ENCODE measurements around the gene ANXA2. TPM values are rescaled to one million over a fixed set of nuclear protein-coding genes. Genes with fewer than 3 reads are reported as not detected.
A peak's percentile ranks its signal among the peaks of the same experiment; 100 is the strongest.
"Not testable (repeated sequence)": the region's sequence is repeated elsewhere in the genome, so short reads cannot be mapped to it uniquely, and the experiment has no call there.

ANXA2 gene
- total RNA-seq, 2 experiments from 2014 or later = 230 to 242 TPM

DNA sequence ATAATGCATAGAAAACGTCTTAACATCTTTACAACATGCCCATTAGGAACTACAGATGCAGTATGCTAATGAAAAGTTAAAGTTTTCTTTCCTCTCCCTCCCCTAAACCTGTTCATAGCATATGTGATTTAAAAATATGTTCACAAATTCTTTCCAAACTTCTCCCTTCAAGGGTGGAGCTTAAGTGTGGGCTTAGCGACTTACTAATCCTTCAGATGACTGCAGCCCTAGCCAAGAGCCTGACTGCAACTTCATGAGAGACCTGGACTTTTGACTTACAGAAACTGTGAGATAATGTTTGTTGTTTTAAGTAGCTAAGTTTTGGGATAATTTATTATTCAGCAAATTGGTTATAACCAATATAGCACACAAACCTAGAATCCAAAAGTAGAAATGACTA is 22.0 kb upstream of the ANXA2 start:
- Mint-ChIP-seq H3K27ac (no peak overlapping the region), H3K9me3 (no peaks in the 10 kb centered on the region), H3K4me3 (no peak overlapping the region), H3K4me1 (peaks cover 11% of the 10 kb centered on the region), H3K36me3 (peaks cover 20% of the 10 kb centered on the region), H3K27me3 (no peaks in the 10 kb centered on the region)
- POLR2A ChIA-PET = no interaction called here
- no peak for ATAC-seq (ENCODE audit: low read depth)
- DNase-seq = no peak

DNA sequence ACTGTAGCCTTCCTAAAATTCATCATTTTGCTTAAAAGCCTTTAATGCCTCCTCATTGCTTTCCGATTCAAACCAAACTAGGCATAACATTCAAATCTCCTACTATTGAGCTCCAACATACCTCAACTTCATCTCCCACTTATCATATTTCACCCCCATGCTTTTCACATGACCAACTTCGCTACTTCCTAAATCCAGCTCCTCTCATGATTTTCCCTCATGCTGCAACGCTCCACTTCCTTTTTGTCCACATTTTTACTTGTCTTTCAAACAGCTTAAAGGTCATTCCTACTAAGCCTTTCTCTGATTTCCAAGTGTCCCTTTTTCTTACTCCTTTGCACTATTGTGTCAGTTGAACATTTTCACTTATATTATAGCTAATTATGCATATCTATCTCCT is 20.3 kb upstream of the ANXA2 start:
- Mint-ChIP-seq H3K36me3 (peaks cover 16% of the 10 kb centered on the region), H3K4me1 (peaks cover 5% of the 10 kb centered on the region), H3K9me3 (no peaks in the 10 kb centered on the region), H3K27ac (no peak overlapping the region), H3K4me3 (no peak overlapping the region), H3K27me3 (no peaks in the 10 kb centered on the region)
- POLR2A ChIA-PET = no interaction called here
- ATAC-seq (ENCODE audit: low read depth) (no peak), DNase-seq (no peak)

DNA sequence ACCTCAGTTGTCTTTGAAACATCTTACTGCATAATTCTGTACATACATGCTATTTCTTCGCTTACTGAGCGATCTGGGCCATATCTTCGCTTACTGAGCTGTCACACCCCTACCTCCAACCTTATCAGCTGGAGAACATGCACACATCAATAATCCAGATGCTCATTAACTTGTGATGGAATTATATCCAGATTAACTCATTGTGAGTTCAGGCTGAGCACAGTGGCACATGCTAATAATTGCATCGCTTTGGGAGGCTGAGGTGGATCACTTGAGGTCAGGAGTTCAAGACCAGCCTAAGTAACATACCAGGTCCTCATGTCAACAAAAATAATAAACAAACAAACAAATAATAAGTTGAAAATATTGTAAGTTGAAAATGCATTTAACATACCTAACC is 19.3 kb upstream of the ANXA2 start:
- H3K27me3 Mint-ChIP-seq = no peaks in the 10 kb centered on the region
- POLR2A ChIA-PET = no interaction called here
- no peak overlapping the region for H3K27ac Mint-ChIP-seq
- peaks cover 13% of the 10 kb centered on the region for H3K36me3 Mint-ChIP-seq
- DNase-seq = no peak
- peaks cover 5% of the 10 kb centered on the region for H3K4me1 Mint-ChIP-seq
- no peak for ATAC-seq (ENCODE audit: low read depth)
- H3K9me3 Mint-ChIP-seq = no peaks in the 10 kb centered on the region
- no peak overlapping the region for H3K4me3 Mint-ChIP-seq

DNA sequence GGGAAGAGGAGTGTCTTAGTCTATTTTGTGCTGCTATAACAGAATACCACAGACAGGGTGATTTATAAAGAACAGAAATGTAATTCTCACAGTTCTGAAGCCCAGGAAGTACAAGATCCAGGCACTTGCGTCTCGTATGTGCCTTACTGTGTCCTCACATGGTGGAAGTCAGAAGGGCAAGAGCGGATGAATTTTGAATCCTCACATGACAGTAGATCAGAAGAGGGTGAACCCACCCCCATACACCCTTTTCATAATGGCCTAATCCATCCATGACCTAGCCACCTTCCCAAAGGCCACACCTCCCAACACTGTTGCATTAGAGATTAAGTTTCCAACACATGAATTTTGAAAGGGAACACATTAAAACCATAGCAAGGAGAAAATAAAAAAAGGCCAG is 18.7 kb upstream of the ANXA2 start:
- DNase-seq = no peak
- Mint-ChIP-seq H3K9me3 (no peaks in the 10 kb centered on the region), H3K4me3 (no peak overlapping the region), H3K4me1 (peaks cover 5% of the 10 kb centered on the region), H3K27ac (no peak overlapping the region), H3K27me3 (no peaks in the 10 kb centered on the region), H3K36me3 (peaks cover 13% of the 10 kb centered on the region)
- POLR2A ChIA-PET = no interaction called here
- ATAC-seq (ENCODE audit: low read depth) = no peak

DNA sequence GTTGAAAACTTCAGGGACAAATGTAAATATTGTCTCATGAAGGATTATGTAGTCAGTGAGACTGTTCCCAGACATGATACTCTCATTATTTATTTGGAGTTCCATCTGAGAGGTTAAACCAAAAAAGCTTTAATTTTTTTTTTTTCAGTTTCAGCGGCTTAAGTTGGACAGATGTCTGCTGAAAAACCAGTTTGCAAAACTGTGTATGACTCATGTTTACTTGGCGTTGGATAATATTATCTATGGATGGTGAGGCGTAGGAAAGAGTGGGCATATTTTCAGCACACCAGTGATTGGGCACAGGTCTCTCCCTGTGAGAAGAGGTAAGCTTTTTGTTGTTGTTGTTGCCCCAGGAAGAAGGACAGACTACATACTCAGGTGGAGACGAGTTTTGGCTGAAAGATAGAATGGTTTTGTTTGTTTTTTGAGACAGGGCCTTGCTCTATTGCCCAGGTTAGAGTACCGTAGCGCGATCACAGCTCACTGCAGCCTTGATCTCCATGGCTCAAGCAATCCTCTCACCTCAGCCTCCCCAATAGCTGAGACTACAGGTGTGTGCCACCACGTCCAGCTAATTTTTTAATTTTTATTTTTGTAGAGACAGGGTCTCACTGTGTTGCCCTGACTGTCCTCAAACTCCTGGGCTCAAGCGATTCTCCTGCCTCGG is 16.4 kb upstream of the ANXA2 start:
- H3K4me1 Mint-ChIP-seq = peaks cover 3% of the 10 kb centered on the region
- H3K27ac Mint-ChIP-seq = no peak overlapping the region

DNA sequence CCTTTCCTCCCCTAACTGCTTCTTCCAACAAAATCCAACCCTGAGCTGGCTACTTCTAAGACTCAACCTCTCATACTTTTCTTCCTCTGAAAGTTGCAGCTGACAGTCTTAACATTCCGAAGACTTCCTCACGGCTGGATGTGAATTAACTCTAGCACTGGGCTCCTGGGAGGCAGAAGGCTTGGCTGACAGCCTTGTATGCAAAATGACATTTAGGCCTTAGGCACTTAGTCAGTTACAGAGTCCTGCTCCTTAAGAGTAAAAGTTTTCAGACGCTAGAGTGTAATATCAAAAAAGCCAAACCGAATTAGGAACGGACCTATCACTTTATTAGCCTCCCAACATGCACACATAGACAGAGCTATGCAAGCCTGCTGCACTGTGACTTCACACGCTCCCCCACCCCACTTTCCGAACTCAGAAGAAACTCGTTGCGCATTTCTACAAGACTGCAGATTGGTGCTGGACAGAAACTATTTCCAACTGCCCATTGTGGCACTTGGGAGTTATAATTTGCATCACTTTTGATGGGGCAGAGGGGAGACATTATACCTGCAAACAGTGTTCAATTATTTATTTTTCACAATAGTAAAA is 15.5 kb upstream of the ANXA2 start:
- no peak for DNase-seq
- Mint-ChIP-seq H3K9me3 (peaks cover 2% of the 10 kb centered on the region), H3K36me3 (peaks cover 6% of the 10 kb centered on the region), H3K4me3 (no peak overlapping the region), H3K27me3 (no peaks in the 10 kb centered on the region), H3K4me1 (peaks cover 8% of the 10 kb centered on the region), H3K27ac (no peak overlapping the region)
- POLR2A ChIA-PET = no interaction called here
- no peak for ATAC-seq (ENCODE audit: low read depth)

More for the DNA sequence above, 16.4 kb upstream of the ANXA2 start:
- DNase-seq (no peak), ATAC-seq (ENCODE audit: low read depth) (no peak)
- POLR2A ChIA-PET = no interaction called here
- Mint-ChIP-seq H3K27me3 (no peaks in the 10 kb centered on the region), H3K36me3 (peaks cover 3% of the 10 kb centered on the region), H3K4me3 (no peak overlapping the region), H3K9me3 (no peaks in the 10 kb centered on the region)

DNA sequence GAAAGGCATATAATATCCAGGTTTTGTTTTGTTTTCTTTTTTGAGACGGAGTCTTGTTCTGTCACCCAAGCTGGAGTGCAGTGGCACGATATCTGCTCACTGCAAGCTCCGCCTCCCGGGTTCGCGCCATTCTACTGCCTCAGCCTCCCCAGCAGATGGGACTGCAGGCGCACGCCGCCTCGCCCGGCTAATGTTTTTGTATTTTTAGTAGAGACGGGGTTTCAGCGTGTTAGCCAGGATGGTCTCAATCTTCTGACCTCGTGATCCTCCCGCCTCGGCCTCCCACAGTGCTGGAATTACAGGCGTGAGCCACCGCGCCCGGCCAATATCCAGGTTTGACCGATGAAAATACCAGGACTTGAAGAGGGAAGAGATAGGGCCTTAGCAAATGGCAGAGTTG is 15.0 kb upstream of the ANXA2 start:
- H3K27ac Mint-ChIP-seq; H3K27me3 Mint-ChIP-seq; POLR2A ChIA-PET; H3K36me3 Mint-ChIP-seq; H3K4me3 Mint-ChIP-seq; DNase-seq; H3K9me3 Mint-ChIP-seq; ATAC-seq (ENCODE audit: low read depth): not testable (repeated sequence)
- peaks cover 12% of the 10 kb centered on the region for H3K4me1 Mint-ChIP-seq

DNA sequence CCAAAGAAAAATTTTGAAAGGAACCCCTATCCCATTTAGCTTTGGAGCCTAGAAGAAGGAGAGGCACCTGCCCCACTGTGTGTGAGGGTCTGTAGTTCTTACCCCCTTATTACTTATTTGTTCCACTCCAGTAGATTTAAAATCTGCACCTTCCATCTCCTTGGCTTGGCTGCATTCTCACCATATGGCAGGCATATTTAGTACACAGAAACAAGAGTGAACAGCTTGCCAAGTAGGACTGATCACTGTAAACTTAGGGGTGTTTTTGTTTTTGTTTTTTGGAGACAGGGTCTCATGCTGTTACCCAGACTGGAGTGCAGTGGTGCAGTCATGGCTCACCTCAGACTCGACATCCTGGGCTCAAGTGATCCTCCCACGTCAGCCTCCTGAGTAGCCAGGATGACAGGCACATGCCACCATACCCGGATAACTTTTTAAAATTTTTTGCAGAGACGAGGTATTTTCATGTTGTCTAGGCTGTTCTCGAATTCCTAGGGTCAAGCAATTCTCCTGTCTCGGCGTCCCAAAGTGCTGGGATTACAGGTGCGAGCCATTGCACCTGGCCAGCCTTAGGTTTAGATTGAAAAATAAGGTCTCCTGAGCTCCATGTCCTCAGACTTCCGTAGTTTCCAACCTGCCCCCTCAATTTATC is 14.1 kb upstream of the ANXA2 start:
- Mint-ChIP-seq H3K9me3 (peaks cover 2% of the 10 kb centered on the region), H3K36me3 (peaks cover 6% of the 10 kb centered on the region), H3K4me3 (no peak overlapping the region), H3K27me3 (no peaks in the 10 kb centered on the region), H3K4me1 (peaks cover 12% of the 10 kb centered on the region), H3K27ac (no peak overlapping the region)
- POLR2A ChIA-PET = interaction anchor here (1.4 to 5.8 kb wide), 2 partner anchors 14 to 66 kb away, joined by 3 to 46 read pairs; partner anchors contain the start of gene ANXA2
- ATAC-seq (ENCODE audit: low read depth) (no peak), DNase-seq (no peak)

DNA sequence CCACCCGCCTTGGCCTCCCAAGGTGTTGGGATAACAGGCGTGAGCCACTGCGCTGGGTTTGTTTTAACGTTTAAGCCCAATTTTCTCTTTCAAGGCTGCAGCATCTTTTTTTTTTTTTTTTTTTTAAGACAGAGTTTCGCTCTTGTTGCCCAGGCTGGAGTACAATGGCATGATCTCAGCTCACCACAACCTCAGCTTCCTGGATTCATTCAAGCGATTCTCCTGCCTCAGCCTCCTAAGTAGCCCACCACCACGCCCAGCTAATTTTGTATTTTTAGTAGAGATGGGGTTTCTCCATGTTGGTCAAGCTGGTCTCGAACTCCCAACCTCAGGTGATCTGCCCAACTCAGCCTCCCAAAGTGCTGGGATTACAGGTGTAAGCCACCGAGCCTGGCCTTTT is 12.6 kb upstream of the ANXA2 start:
- not testable (repeated sequence) for H3K4me3 Mint-ChIP-seq; DNase-seq; H3K27me3 Mint-ChIP-seq; H3K9me3 Mint-ChIP-seq; ATAC-seq (ENCODE audit: low read depth); H3K27ac Mint-ChIP-seq; H3K36me3 Mint-ChIP-seq
- peaks cover 14% of the 10 kb centered on the region for H3K4me1 Mint-ChIP-seq
- POLR2A ChIA-PET = interaction anchor here (1.4 to 5.8 kb wide), 2 partner anchors 12 to 67 kb away, joined by 3 to 46 read pairs; partner anchors contain the start of gene ANXA2

DNA sequence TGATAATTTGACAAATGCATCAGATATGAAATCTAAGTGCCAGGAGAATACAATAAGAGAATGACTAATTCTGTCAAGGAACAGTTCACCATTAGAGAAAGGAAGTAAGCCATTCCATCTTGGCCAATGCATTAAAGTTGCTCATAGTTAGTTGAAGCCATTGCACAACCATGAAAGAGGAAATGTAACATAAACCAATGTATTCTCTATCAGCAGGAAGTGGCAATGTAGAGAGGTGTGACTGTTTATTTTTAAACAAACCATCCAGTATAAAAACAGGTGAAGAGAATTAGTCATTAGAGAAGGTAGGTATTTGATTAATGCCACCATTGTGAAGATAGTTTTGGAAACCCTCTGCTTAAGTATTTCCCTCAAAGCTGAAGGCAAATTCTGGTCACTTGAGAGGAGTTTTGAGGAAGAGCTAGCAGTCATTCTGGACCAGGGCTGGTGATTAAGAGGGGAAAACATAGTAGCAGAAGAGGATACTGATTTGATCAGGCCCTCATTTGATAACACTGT is 10.7 kb upstream of the ANXA2 start:
- Mint-ChIP-seq H3K9me3 (peaks cover 2% of the 10 kb centered on the region), H3K4me1 (peaks cover 12% of the 10 kb centered on the region), H3K27me3 (no peaks in the 10 kb centered on the region), H3K36me3 (peaks cover 7% of the 10 kb centered on the region), H3K27ac (peak overlapping the region; percentile 80), H3K4me3 (peak overlapping the region; percentile 43)
- peak; percentile 90 for ATAC-seq (ENCODE audit: low read depth)
- DNase-seq = no peak
- POLR2A ChIA-PET = interaction anchor here (5.8 kb wide), 1 partner anchor 10 kb away, joined by 46 read pairs; the partner anchor contains the start of gene ANXA2

DNA sequence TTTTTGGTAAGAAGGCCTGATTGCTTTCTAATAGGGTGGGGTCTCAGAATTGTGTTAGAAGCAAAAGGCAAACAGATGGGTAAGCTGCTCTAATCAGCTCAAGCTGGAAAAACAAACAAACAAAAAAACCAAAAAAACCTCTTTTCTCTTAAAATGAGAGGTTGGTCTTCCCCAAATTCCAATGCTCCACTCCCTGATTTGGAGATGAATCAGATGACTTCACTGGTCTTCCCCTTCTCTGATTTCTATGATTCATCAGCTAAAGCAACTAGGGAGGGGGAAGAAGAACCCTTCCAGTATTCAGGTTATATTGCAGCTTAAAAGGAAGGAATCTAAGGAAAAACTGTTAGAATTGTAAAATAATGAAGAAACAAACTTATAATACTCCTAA is 9.6 kb upstream of the ANXA2 start:
- peaks cover 12% of the 10 kb centered on the region for H3K4me1 Mint-ChIP-seq
- DNase-seq = no peak
- H3K36me3 Mint-ChIP-seq = peaks cover 7% of the 10 kb centered on the region
- ATAC-seq (ENCODE audit: low read depth) = no peak
- peaks cover 2% of the 10 kb centered on the region for H3K9me3 Mint-ChIP-seq
- H3K27me3 Mint-ChIP-seq = peaks cover 7% of the 10 kb centered on the region
- H3K4me3 Mint-ChIP-seq = no peak overlapping the region
- H3K27ac Mint-ChIP-seq = no peak overlapping the region
- POLR2A ChIA-PET = interaction anchor here (5.8 kb wide), 1 partner anchor 9 kb away, joined by 46 read pairs; the partner anchor contains the start of gene ANXA2

DNA sequence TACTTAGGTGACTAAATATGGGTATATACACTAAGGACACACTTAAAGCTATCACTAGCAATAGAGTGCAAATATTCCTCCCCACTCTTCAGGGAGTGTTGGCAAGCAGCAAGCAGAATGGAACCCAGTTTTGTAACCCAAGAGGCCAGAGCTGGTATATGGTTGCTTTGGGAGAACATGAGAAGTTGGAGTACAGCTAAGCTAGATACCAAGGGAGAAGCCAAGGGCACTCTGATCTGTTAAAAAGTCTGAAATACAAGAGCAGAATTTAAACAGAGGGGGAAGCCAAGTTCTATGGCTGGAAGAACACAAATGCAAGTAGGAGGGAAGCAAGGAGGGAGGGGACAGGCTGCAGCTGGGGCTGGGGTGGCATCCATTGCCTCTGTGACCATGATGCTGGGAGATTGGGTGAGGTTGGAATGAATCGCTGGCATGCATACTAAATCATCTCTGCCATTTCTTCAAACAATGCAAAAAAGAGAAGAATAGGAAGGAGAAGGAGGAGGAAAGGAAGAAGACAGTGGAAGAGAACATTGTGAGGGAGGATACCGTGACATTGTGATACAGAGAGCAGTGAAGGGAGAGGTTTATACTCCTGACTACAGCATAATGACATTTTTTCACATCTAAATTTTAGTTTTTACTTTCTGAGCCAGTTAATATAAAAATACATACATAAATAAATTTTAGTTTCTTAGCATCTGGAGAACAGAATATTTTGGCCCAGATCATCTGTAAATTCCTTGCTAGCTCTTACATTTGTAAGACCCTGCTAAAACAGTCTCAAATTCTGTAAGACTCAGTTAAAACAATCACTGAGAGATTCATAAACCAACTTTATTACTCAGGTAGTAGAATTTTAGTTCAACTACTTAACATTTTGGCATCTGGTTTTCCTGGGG is 9.0 kb upstream of the ANXA2 start:
- Mint-ChIP-seq H3K27ac (no peak overlapping the region), H3K36me3 (peaks cover 7% of the 10 kb centered on the region), H3K9me3 (peaks cover 2% of the 10 kb centered on the region), H3K4me3 (no peak overlapping the region), H3K4me1 (peaks cover 12% of the 10 kb centered on the region), H3K27me3 (peaks cover 7% of the 10 kb centered on the region)
- POLR2A ChIA-PET = interaction anchor here (5.8 kb wide), 1 partner anchor 9 kb away, joined by 46 read pairs; the partner anchor contains the start of gene ANXA2
- ATAC-seq (ENCODE audit: low read depth) (no peak), DNase-seq (no peak)

DNA sequence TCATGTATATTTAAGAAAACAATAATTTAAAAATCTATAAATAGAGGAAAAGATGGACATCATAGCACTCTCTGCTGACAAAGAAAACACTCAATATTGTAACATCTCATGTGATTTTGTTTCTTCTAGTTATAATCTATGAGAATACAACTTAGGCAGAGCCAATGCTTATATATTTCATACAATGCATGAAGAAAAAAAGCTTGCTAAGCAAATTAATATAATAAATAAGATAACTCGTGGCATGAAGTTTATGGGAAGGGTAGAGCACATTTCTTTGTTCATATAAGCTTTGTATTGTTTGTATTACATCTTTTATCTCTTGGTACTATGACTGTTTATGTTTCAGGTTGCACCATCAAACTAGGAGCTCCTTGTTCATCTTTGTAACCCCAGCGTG is 7.6 kb upstream of the ANXA2 start:
- POLR2A ChIA-PET = no interaction called here
- no peak overlapping the region for H3K27ac Mint-ChIP-seq
- no peak for DNase-seq

More for the DNA sequence above, 7.6 kb upstream of the ANXA2 start:
- ATAC-seq (ENCODE audit: low read depth) = no peak
- peaks cover 7% of the 10 kb centered on the region for H3K27me3 Mint-ChIP-seq
- peaks cover 12% of the 10 kb centered on the region for H3K4me1 Mint-ChIP-seq
- H3K36me3 Mint-ChIP-seq = peaks cover 7% of the 10 kb centered on the region
- H3K4me3 Mint-ChIP-seq = no peak overlapping the region
- H3K9me3 Mint-ChIP-seq = peaks cover 2% of the 10 kb centered on the region
